ENCODE data around the gene IHH. TPM values are rescaled to one million over a fixed set of nuclear protein-coding genes. Genes with fewer than 3 reads are reported as not detected.
A peak's percentile ranks its signal among the peaks of the same experiment; 100 is the strongest.

The IHH gene
- total RNA-seq, 1 donor from 2014 or later: not detected

DNA sequence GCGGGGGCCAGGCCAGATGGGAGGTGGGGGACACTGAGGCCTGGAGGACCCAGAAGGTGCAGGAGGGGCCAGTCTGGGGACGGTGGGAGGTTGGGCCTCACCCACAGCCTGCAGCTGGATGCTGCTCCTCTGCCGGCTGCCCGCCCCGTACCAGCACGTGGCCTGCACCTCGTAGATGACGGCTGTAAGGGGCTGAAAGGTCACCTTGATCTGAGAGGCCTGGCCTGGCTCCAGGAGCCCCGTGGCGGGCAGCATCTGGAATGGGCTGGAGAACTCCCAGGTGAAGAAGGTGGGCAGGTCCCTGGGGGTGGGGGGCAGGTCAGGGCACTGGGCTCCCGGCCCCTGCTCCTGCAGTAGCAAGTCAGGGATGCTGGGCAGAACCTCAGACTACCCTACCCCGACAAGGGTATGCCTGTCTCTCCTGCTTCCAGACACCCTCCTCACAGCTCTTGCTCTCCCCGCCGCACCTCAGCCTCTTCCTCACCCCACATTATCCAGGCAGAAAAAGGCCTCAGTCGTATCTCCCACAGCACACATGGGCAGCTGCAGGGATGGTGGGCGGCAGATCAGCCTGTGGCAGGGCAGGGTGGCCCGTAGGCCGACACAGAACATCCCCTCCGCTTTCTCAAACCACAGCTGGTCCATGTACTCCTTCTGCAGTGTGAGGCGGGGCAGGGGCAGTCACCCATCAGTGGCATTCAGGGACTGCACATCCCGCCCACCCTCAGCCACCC, 29.5 kb downstream of the IHH start:
- TF ChIP-seq, protein P1, sequence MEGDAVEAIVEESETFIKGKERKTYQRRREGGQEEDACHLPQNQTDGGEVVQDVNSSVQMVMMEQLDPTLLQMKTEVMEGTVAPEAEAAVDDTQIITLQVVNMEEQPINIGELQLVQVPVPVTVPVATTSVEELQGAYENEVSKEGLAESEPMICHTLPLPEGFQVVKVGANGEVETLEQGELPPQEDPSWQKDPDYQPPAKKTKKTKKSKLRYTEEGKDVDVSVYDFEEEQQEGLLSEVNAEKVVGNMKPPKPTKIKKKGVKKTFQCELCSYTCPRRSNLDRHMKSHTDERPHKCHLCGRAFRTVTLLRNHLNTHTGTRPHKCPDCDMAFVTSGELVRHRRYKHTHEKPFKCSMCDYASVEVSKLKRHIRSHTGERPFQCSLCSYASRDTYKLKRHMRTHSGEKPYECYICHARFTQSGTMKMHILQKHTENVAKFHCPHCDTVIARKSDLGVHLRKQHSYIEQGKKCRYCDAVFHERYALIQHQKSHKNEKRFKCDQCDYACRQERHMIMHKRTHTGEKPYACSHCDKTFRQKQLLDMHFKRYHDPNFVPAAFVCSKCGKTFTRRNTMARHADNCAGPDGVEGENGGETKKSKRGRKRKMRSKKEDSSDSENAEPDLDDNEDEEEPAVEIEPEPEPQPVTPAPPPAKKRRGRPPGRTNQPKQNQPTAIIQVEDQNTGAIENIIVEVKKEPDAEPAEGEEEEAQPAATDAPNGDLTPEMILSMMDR (IDR thresholded peaks at IDR 0.05; ENCODE audit: unreplicated experiment): no peak
- H3K27ac Mint-ChIP-seq (ENCODE audit: unreplicated experiment): no peak overlapping the region
- no peaks in the 10 kb centered on the region for H3K9me3 Mint-ChIP-seq (ENCODE audit: unreplicated experiment)
- peaks cover 2% of the 10 kb centered on the region for H3K27me3 Mint-ChIP-seq (ENCODE audit: unreplicated experiment)
- H3K4me3 Mint-ChIP-seq (ENCODE audit: unreplicated experiment): no peak overlapping the region
- no peak for DNase-seq (ENCODE audit: low spot score)
- H3K36me3 Mint-ChIP-seq (ENCODE audit: low read depth, unreplicated experiment): no peaks in the 10 kb centered on the region
- no peaks in the 10 kb centered on the region for H3K4me1 Mint-ChIP-seq (ENCODE audit: unreplicated experiment)

DNA sequence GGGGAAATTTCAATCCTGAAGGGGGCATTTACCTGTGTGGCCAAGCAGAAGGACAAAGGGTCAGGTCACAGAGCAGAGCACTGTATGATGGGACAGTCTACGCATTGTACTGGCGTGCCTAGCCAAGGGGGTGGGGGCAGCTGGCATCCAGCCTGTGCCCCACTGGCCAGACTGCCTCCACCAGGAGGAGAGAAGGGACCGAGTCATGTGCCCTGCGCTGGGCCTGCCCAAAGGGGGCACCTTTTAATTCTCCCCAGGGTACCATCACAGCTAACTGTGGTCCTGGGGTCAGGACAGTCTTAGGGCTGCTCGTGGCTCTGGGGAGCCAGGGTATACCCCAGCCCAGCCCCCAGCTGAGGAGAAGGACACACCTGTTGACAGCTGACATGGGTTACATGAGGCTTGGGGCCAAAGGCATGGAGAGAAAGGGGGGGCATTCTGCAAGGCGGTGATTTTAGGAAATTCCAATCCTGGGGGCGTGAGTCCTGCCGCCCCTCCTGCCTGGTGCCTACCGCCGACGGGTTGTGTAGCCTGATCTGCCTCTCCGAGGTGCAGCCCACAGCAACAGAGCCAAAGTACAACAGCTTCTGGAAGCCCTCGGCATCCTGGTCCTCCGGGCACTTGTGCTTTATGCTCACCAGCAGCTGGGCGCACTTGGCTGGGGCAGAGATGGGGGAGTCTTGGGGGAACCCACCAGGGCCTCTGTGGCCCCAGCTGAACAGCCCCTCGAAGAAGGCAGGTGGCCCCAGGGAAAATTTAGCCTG, 30.4 kb downstream of the IHH start:
- H3K4me1 Mint-ChIP-seq (ENCODE audit: unreplicated experiment): no peaks in the 10 kb centered on the region
- TF ChIP-seq, protein P1 (IDR thresholded peaks at IDR 0.05; ENCODE audit: unreplicated experiment): no peak
- H3K4me3 Mint-ChIP-seq (ENCODE audit: unreplicated experiment): no peak overlapping the region
- no peak for DNase-seq (ENCODE audit: low spot score)
- H3K27me3 Mint-ChIP-seq (ENCODE audit: unreplicated experiment): peaks cover 2% of the 10 kb centered on the region
- H3K36me3 Mint-ChIP-seq (ENCODE audit: low read depth, unreplicated experiment): no peaks in the 10 kb centered on the region
- no peak overlapping the region for H3K27ac Mint-ChIP-seq (ENCODE audit: unreplicated experiment)
- H3K9me3 Mint-ChIP-seq (ENCODE audit: unreplicated experiment): no peaks in the 10 kb centered on the region

DNA sequence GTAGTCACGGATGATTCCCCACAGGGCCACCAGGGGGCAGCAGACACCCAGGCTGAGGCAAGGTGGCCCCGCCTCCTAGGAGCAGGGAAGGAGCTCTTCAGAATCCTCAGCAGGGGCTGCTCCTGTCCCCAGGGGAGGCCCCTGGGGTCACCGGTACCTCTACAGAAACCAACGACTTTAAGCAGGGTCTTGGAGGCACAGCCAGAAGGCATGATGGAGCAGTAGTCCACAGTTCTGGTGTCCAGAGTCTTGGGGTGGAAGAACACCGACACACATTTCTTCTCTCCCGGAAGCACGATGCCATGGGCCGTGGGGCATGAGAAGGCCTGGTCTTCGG, 30.9 kb downstream of the IHH start:
- H3K27ac Mint-ChIP-seq (ENCODE audit: unreplicated experiment): no peak overlapping the region
- TF ChIP-seq, protein P1 (IDR thresholded peaks at IDR 0.05; ENCODE audit: unreplicated experiment): peak; percentile 95
- peak; percentile 88 for DNase-seq (ENCODE audit: low spot score)
- H3K36me3 Mint-ChIP-seq (ENCODE audit: low read depth, unreplicated experiment): no peaks in the 10 kb centered on the region
- H3K27me3 Mint-ChIP-seq (ENCODE audit: unreplicated experiment): peaks cover 2% of the 10 kb centered on the region
- H3K4me3 Mint-ChIP-seq (ENCODE audit: unreplicated experiment): no peak overlapping the region
- H3K9me3 Mint-ChIP-seq (ENCODE audit: unreplicated experiment): no peaks in the 10 kb centered on the region
- no peaks in the 10 kb centered on the region for H3K4me1 Mint-ChIP-seq (ENCODE audit: unreplicated experiment)

DNA sequence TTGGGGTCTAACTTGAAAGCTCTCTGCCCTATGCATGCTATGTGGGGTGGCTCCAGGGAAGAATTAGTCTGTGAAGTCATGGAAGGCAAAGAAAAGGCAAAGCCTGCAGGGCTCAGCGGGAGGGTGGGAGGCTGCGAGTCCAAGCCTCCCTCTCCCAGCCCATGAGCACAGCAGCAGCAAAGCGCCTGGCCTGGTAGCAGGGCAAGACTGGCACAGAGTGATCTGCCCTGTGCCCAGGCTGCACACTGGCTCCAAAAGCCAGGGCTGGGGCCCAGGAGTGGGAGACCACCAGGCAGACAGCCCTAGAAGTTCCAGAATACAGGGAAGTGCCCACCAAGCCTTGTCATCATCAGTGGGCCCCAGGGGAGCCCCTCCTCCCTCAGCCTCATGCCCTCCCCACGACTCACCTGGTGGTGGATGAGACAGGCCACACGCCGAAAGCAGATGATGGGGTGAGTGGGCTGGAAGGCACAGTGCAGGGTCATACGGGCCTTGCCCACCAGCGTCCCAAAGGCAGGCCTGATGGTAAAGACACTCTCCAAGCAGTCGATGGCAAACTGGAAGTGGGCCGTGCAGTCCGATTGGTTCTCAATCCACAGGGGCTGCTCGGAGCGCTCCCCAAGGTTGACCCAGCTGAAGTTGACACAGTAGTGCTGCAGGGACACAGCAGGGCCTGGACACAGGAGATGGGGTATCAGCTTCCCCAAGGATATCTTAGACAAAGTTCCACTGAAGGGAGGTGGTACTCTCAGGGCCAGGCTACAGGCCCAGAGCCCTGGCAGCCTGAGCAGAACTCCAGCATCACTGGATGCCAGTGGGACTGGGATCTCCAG, 31.5 kb downstream of the IHH start:
- TF ChIP-seq, protein P1 (IDR thresholded peaks at IDR 0.05; ENCODE audit: unreplicated experiment): no peak
- Mint-ChIP-seq H3K9me3 (ENCODE audit: unreplicated experiment) (no peaks in the 10 kb centered on the region), H3K27me3 (ENCODE audit: unreplicated experiment) (peaks cover 2% of the 10 kb centered on the region), H3K36me3 (ENCODE audit: low read depth, unreplicated experiment) (no peaks in the 10 kb centered on the region), H3K27ac (ENCODE audit: unreplicated experiment) (no peak overlapping the region), H3K4me3 (ENCODE audit: unreplicated experiment) (no peak overlapping the region), H3K4me1 (ENCODE audit: unreplicated experiment) (no peaks in the 10 kb centered on the region)
- no peak for DNase-seq (ENCODE audit: low spot score)

All from endothelial cell (in vitro differentiated cells).